ENCODE results near the gene ZFP64.
"Not testable (repeated sequence)": the region's sequence is repeated elsewhere in the genome, so short reads cannot be mapped to it uniquely, and the experiment has no call there.

ZFP64 gene

DNA sequence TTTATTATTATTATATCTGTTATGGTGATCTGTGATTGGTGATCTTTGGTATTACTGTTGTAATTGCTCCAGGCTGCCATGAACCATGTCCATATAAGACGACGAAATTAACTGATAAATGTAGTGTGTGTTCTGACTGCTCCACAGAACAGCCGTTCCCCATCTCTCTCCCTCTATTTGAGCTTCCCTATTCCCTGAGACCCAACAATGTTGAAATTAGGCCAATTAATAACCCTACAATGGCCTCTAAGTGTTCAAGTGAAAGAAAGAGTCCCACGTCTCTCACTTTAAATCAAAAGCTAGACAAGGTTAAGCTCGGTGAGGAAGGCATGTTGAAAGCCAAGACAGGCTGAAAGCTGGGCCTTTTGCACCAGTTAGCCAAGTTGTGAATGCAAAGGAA lies 51.6 kb downstream of the ZFP64 start:
- no peak for DNase-seq
- Histone ChIP-seq H2AFZ (ENCODE audit: insufficient read depth, low read length, poor library complexity) (no peak overlapping the region), H3K9ac (ENCODE audit: low read length) (no peak overlapping the region), H3K4ac (ENCODE audit: low read depth, low read length) (no peak overlapping the region), H3K79me1 (ENCODE audit: low read length) (no peaks in the 10 kb centered on the region), H2AK5ac (ENCODE audit: low read length) (no peak overlapping the region), H3K27me3 (ENCODE audit: insufficient read depth, low read length) (no peaks in the 10 kb centered on the region), H4K12ac (ENCODE audit: low read depth, low read length) (no peak overlapping the region), H2BK12ac (ENCODE audit: low read length) (no peak overlapping the region), H2BK5ac (ENCODE audit: low read depth, low read length, poor library complexity) (no peak overlapping the region), H3K9me3 (ENCODE audit: insufficient read depth, low read depth, low read length) (no peaks in the 10 kb centered on the region), H4K8ac (ENCODE audit: low read depth, low read length) (no peak overlapping the region), H4K91ac (ENCODE audit: low read depth, low read length) (no peak overlapping the region), H2BK120ac (ENCODE audit: insufficient read depth, low read length, poor library complexity) (no peak overlapping the region), H3K4me3 (ENCODE audit: low read depth, low read length) (no peak overlapping the region), H3K36me3 (ENCODE audit: control insufficient read depth in 1 of 2, insufficient read depth in 2 of 2, low read length in 2 of 2) (no peaks in the 10 kb centered on the region), H3K27ac (ENCODE audit: low read depth, low read length) (no peak overlapping the region), H3K18ac (ENCODE audit: low read length) (no peak overlapping the region), H3K14ac (ENCODE audit: low read length) (no peak overlapping the region), H3K79me2 (ENCODE audit: control insufficient read depth, insufficient read depth, low read length, poor library complexity) (no peaks in the 10 kb centered on the region), H3K23ac (ENCODE audit: low read length) (no peak overlapping the region), H3K4me1 (ENCODE audit: control insufficient read depth in 1 of 2, insufficient read depth in 2 of 2, low read length in 2 of 2) (no peaks in the 10 kb centered on the region), H3K4me2 (ENCODE audit: low read length) (no peak overlapping the region)
- no CpG with 5 or more reads among the region's 5 CpGs for WGBS (ENCODE audit: extremely low coverage, insufficient coverage, insufficient read length)

DNA sequence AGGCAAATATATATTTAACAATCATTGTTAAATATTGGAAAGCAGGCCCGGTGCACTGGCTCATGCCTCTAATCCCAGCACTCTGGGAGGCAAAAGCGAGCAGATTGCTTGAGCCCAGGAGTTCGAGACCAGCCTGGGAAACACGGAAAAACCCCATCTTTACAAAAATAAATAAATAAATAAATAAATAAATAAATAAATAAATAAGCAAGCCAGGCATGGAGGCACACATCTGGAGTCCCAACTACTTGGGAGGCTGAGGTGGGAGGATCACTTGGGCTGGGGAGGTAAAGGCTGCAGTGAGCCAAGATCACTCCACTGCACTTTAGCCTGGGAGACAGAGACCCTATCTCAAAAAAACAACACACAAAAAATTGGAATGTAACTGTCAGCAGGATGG lies 53.7 kb downstream of the ZFP64 start:
- Histone ChIP-seq H2BK5ac (ENCODE audit: low read depth, low read length, poor library complexity) (no peak overlapping the region), H3K79me1 (ENCODE audit: low read length) (no peaks in the 10 kb centered on the region), H3K4me2 (ENCODE audit: low read length) (no peak overlapping the region), H4K12ac (ENCODE audit: low read depth, low read length) (no peak overlapping the region), H3K27ac (ENCODE audit: low read depth, low read length) (no peak overlapping the region), H2BK12ac (ENCODE audit: low read length) (no peak overlapping the region), H2BK120ac (ENCODE audit: insufficient read depth, low read length, poor library complexity) (no peak overlapping the region), H2AK5ac (ENCODE audit: low read length) (no peak overlapping the region), H4K8ac (ENCODE audit: low read depth, low read length) (no peak overlapping the region), H3K9ac (ENCODE audit: low read length) (no peak overlapping the region), H3K14ac (ENCODE audit: low read length) (no peak overlapping the region), H3K27me3 (ENCODE audit: insufficient read depth, low read length) (no peaks in the 10 kb centered on the region), H3K23ac (ENCODE audit: low read length) (no peak overlapping the region), H3K9me3 (ENCODE audit: insufficient read depth, low read depth, low read length) (no peaks in the 10 kb centered on the region), H4K91ac (ENCODE audit: low read depth, low read length) (no peak overlapping the region), H3K36me3 (ENCODE audit: control insufficient read depth in 1 of 2, insufficient read depth in 2 of 2, low read length in 2 of 2) (no peaks in the 10 kb centered on the region), H3K4ac (ENCODE audit: low read depth, low read length) (no peak overlapping the region), H3K4me3 (ENCODE audit: low read depth, low read length) (no peak overlapping the region), H3K18ac (ENCODE audit: low read length) (no peak overlapping the region), H3K4me1 (ENCODE audit: control insufficient read depth in 1 of 2, insufficient read depth in 2 of 2, low read length in 2 of 2) (no peaks in the 10 kb centered on the region), H3K79me2 (ENCODE audit: control insufficient read depth, insufficient read depth, low read length, poor library complexity) (no peaks in the 10 kb centered on the region), H2AFZ (ENCODE audit: insufficient read depth, low read length, poor library complexity) (no peak overlapping the region)
- DNase-seq = no peak
- WGBS (ENCODE audit: extremely low coverage, insufficient coverage, insufficient read length) = no CpG with 5 or more reads among the region's 4 CpGs

DNA sequence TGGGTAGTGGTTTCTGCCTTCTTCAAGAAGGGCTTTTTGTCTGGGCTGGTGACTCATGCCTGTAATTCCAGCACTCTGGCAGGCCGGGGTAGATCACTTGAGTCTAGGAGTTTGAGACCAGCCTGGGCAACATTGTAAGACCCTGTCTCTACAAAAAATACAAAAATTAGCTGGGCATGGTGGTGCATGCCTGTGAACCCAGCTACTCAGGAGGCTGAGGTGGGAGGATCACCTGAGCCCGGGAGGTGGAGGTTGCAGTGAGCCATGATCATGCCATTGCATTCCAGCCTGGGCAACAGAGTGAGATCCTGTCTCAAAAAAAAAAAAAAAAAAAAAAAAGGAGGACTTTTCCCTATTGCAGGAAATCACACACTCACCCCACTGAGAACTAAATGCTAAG lies 57.9 kb downstream of the ZFP64 start:
- not testable (repeated sequence) for H3K79me2 ChIP-seq (ENCODE audit: control insufficient read depth, insufficient read depth, low read length, poor library complexity); H3K79me1 ChIP-seq (ENCODE audit: low read length); H3K4me2 ChIP-seq (ENCODE audit: low read length); H3K27me3 ChIP-seq (ENCODE audit: insufficient read depth, low read length); DNase-seq; H3K14ac ChIP-seq (ENCODE audit: low read length); H2AK5ac ChIP-seq (ENCODE audit: low read length); H2BK120ac ChIP-seq (ENCODE audit: insufficient read depth, low read length, poor library complexity); H3K9ac ChIP-seq (ENCODE audit: low read length); H2BK12ac ChIP-seq (ENCODE audit: low read length); H4K12ac ChIP-seq (ENCODE audit: low read depth, low read length); H3K36me3 ChIP-seq (ENCODE audit: control insufficient read depth in 1 of 2, insufficient read depth in 2 of 2, low read length in 2 of 2); H3K9me3 ChIP-seq (ENCODE audit: insufficient read depth, low read depth, low read length); H3K23ac ChIP-seq (ENCODE audit: low read length); H3K4me1 ChIP-seq (ENCODE audit: control insufficient read depth in 1 of 2, insufficient read depth in 2 of 2, low read length in 2 of 2); H3K18ac ChIP-seq (ENCODE audit: low read length); H3K4ac ChIP-seq (ENCODE audit: low read depth, low read length); H4K8ac ChIP-seq (ENCODE audit: low read depth, low read length); H3K4me3 ChIP-seq (ENCODE audit: low read depth, low read length); H3K27ac ChIP-seq (ENCODE audit: low read depth, low read length); H2BK5ac ChIP-seq (ENCODE audit: low read depth, low read length, poor library complexity); H4K91ac ChIP-seq (ENCODE audit: low read depth, low read length); H2AFZ ChIP-seq (ENCODE audit: insufficient read depth, low read length, poor library complexity)
- WGBS (ENCODE audit: extremely low coverage, insufficient coverage, insufficient read length) = no CpG with 5 or more reads among the region's 2 CpGs

DNA sequence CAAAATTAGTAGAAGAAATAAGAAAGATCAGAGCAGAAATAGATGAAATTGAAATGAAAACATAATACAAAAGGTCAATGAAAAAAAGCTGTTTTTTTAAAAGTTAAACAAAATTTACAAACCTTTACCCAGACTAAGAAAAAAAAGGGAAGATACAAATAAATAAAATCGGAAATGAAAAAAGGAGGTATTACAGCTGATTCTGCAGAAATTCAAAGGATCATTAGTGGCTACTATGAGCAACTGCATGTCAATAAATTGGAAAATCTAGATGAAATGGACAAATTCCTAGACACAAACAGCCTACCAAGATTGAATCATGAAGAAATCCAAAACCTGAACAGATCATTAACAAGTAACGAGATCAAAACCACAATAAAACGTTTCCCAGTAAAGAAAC lies 59.2 kb downstream of the ZFP64 start:
- DNase-seq = no peak
- H3K23ac ChIP-seq (ENCODE audit: low read length) = no peak overlapping the region

More for the DNA sequence above, 59.2 kb downstream of the ZFP64 start:
- H3K79me2 ChIP-seq (ENCODE audit: control insufficient read depth, insufficient read depth, low read length, poor library complexity) = no peaks in the 10 kb centered on the region
- no CpG with 5 or more reads among the region's 3 CpGs for WGBS (ENCODE audit: extremely low coverage, insufficient coverage, insufficient read length)
- no peak overlapping the region for H3K18ac ChIP-seq (ENCODE audit: low read length)
- no peak overlapping the region for H3K14ac ChIP-seq (ENCODE audit: low read length)
- no peaks in the 10 kb centered on the region for H3K27me3 ChIP-seq (ENCODE audit: insufficient read depth, low read length)
- H3K4ac ChIP-seq (ENCODE audit: low read depth, low read length) = no peak overlapping the region
- H3K4me3 ChIP-seq (ENCODE audit: low read depth, low read length) = no peak overlapping the region
- no peak overlapping the region for H2BK12ac ChIP-seq (ENCODE audit: low read length)
- H4K91ac ChIP-seq (ENCODE audit: low read depth, low read length) = no peak overlapping the region
- H3K9me3 ChIP-seq (ENCODE audit: insufficient read depth, low read depth, low read length) = no peaks in the 10 kb centered on the region
- H2BK120ac ChIP-seq (ENCODE audit: insufficient read depth, low read length, poor library complexity) = no peak overlapping the region
- no peaks in the 10 kb centered on the region for H3K4me1 ChIP-seq (ENCODE audit: control insufficient read depth in 1 of 2, insufficient read depth in 2 of 2, low read length in 2 of 2)
- H3K36me3 ChIP-seq (ENCODE audit: control insufficient read depth in 1 of 2, insufficient read depth in 2 of 2, low read length in 2 of 2) = no peaks in the 10 kb centered on the region
- H3K4me2 ChIP-seq (ENCODE audit: low read length) = no peak overlapping the region
- no peak overlapping the region for H2AFZ ChIP-seq (ENCODE audit: insufficient read depth, low read length, poor library complexity)
- no peaks in the 10 kb centered on the region for H3K79me1 ChIP-seq (ENCODE audit: low read length)
- H2BK5ac ChIP-seq (ENCODE audit: low read depth, low read length, poor library complexity) = no peak overlapping the region
- H4K12ac ChIP-seq (ENCODE audit: low read depth, low read length) = no peak overlapping the region
- no peak overlapping the region for H2AK5ac ChIP-seq (ENCODE audit: low read length)
- H3K27ac ChIP-seq (ENCODE audit: low read depth, low read length) = no peak overlapping the region
- no peak overlapping the region for H4K8ac ChIP-seq (ENCODE audit: low read depth, low read length)
- no peak overlapping the region for H3K9ac ChIP-seq (ENCODE audit: low read length)
